HG03469 (cell line): ENCODE results near the gene SLC25A1.
"Not testable (repeated sequence)": the region's sequence is repeated elsewhere in the genome, so short reads cannot be mapped to it uniquely, and the experiment has no call there.

ENCODE experiments used
- ATAC-seq: cut with Tn5 transposase; IDR thresholded peaks from one replicate; pipeline ENCODE4 v1.9.1; 2021; ENCODE audit warnings: mild to moderate bottlenecking, moderate library complexity, moderate number of reproducible peaks; ENCODE audit not compliant: unreplicated experiment

The SLC25A1 gene

GRCh38 chr22:19206287-19206686 is 27.8 kb upstream of the SLC25A1 start:
- no peak for ATAC-seq

GRCh38 chr22:19204640-19205039 is 26.1 kb upstream of the SLC25A1 start:
- ATAC-seq, result no peak

- ATAC-seq, result no peak
These were observed 25.3 kb upstream of the SLC25A1 start for GRCh38 chr22:19203834-19204233.

DNA sequence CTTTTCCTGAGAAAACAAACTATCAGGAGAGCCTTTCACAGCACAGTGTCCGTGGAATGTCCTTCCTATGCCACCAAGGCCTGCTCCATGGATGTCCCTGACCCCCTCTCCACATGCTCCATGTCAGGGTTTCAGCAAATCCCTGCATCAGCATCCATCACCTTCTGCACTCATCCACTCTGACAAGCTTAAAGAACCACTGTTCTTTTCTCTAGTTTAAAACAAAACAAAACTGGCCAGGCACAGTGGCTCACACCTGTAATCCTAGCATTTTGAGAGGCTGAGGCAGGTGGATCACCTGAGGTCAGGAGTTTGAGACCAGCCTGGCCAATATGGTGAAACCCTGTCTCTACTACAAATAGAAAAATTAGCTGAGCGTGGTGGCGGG is 24.3 kb upstream of the SLC25A1 start:
- ATAC-seq, result not testable (repeated sequence)

GRCh38 chr22:19201869-19202798 is 23.6 kb upstream of the SLC25A1 start:
- ATAC-seq, result no peak

- no peak for ATAC-seq
These were observed 22.8 kb upstream of the SLC25A1 start for GRCh38 chr22:19201130-19201868.

GRCh38 chr22:19199479-19199878 is 20.9 kb upstream of the SLC25A1 start:
- ATAC-seq, result no peak

DNA sequence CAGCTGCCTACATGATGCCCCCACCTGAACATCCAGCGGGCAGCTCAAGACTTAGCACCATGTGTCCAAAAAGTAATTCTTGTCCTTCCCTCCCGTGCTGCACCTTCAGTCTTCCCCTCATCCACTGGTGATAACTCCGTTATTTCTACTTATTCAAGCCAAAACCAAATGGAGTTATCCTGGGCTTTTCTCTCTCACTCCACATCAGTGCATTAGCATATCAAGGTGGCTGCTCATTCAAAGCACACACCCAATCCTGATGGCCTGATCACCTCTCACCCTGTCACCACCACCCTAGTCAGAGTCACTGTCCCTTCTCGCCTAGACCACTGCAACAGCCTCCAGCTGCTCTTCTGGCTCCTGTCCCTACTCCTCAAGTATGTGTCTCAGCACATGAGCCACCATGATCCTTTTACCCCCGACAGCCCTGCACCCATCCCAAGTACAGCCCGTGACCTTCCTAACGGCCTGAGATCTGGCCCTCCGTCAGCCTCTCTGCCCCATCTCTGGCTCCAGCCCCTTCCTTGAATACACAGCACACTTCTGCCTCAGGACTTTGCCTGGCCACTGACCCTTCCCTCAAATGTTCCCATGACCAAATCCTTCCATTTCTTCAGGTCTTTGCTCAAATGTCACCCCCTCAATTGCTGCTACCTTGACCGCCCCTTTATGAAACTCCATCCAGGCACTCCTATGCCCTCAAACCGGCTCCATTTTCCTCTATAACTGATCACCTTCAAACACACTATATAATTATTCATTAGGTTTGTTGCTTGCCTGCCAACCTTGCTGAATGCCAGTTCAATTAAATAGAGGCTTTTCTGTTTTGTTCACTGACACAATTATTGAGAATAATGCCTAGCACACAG is 19.7 kb upstream of the SLC25A1 start:
- ATAC-seq, result no peak

DNA sequence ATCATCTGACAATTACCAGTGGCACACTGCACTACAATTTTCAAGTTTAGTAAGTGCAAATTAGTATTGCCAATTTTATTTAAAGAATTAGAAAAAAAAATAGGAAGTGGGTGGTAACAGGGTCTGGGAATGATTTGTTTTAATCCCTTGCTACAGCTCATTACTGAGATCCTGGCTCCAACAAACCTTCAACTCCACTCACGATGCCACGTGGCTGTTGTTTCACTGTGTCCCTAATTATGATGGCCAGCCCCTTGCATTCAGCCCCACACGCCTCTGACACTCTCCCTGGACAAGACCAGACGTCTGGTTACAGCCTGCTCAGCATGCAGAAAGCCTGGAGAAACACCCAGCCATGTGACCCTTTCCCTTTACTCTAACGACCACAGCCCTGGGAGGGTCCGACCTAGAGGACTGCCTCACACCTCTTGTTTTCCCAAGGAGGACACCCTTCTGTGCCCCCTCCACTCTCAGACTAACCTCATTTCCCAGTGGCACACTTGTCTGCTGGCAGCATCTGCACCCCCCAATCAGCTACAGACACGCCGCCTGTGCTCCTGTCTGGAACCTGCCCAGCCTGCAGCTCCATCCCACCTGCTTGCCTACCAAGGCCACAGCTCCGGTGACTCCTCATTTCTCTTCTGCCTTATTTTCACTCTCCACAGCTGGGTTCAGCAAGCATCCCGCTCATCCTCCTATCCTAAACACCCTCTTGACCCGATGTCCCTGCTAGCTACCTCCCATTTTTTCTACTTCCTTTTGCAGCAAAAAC is 18.5 kb upstream of the SLC25A1 start:
- ATAC-seq, result no peak

DNA sequence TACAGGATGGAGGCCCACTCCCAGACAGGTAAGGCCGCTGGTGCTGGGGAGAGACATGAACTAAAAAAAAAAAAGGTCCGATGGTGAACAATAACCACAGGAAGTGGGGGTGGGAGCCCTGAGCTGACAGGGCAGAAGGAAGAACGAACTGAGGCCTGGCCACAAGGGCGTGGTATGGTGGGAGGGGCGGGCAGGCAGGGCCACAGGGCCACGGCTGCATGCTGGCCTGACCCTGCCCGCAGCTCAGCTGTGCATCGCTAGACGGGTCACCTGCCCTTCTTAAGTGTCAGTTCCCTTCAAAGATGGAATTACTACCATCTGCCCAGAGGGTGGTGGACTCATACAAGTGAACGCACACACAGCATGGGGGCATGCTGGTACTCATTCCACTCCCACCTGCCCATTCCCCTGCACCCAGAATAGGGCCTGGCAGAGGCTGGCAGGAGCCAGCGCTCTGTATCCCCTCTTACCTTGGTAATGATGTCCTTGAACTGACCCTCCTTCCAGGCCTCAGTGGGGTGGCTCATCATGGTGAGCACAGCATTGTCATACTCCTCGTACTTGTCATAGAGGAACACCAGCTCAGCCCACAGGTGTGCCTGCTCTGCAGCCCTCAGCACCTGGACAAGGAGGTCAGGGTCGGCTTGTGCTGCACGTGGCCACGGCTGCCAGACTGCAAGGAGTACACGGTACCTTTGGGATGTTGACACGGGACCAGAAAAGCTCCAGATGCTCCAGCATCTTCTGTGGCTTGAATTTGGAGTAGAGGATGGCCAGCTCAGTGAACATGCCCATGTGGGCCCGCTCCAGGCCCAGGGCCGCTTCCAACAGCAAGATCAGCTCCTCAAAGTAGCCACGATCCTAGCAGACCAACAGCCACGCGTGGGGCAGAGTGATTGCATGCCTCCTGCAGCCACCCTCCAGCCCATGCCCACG is 17.5 kb upstream of the SLC25A1 start:
- no peak for ATAC-seq

DNA sequence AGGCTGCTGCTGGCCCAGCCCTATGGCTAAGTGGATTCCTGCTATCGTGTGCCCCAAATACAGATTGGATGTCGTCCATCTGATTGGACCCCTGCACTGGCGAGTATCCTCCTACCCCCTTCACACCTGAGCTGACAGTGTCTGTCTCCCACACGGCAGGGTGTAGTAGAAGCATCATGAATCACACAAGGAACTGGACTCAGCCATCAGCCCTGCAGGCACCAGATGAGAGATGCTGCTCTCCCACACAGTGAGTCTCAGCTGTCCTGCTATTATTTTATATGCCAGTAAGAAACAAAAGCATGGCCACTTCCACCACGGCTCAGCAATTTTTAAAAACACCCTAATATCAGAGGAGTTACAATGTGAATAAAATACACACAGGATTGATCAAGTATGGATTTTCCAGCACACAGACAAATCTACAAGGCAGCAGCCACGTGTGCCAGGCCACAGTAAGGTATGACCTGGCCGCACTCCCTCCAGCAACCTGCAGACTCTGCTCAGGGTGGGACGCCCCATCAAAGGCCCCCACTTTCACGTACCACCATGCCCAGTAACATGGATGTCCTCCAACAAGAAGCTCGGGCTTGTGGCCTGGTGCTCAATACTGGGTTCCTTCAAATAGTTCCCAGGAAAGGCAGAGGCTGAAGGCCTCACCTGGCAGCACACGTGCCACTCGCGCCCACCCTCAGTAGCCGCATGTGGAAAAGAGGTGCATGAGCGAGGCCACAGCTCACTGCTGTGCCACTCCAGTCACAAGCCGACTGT is 16.4 kb upstream of the SLC25A1 start:
- ATAC-seq, result no peak

GRCh38 chr22:19193879-19194278 is 15.3 kb upstream of the SLC25A1 start:
- ATAC-seq, result no peak

DNA sequence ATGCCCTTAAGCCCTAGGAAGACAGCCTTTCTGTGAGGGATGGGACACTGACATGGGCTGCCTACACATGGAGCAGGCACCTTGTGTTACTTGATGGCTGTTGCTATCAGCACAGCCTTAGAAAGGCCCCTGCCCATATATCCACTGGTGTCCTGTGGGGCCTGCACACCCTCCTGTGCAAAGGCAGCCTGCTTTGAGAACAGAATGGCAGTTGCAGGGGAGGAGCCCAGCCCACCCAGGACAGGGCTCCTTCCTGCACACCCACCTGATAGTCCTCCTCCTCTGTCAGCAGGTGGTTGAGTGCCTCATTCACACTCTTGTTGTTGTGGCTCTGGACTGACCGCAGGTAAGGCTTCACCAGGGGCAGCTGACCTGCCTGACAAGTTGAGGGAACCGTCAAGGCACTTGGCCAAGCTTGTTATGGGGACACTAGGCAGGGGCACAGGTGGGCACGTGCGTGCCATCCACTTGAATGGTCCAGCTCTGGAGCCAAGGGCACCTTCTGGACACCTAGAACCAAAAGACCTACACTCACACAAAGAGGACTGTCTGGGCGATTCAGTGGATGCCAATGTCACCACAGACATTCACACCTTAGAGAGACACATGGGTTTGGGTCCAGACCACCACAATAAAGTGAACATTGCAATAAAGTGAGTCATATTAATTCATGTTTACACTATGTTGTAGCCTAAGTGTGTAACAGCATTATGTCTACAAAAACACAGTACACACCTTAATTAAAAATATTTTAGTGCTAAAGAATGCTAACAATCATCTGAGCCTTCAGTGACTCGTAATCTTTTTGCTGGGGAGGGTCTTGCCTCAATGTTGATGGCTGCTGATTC is 9.4 kb upstream of the SLC25A1 start:
- no peak for ATAC-seq

DNA sequence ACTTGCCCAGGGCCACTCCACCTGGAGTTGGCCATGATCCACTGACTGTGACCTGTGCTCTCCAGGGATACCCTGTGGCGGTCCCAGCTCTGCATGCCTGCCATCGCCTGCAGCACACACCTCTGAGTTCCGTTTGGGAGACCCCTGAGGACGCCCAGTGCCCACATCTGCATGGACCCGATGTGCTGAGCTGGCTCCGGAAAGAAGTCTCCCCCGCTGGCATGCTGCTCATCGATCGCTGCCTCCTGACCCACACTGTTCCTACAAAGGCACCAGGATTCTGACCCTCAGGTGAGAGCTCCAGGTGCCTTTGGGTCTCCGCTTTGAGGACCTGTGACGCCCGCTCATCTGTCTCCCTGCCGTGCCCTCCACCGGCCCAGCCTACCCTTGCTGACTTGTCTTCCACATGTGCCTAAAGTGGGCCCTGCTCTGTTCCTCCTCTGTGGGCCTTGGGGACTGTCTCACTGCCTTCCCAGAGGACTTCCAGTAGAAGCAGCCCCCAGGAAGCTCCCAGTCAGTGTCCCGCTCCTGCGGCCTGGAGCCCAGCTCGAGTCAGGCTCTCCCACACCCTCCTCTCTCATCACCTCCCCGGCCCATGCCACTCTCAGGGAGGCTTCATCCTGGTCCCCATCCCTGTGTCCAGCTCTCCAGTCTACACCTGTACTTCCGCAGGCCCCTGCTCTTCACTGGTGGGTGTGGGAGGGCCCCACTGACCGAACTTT is 5.9 kb upstream of the SLC25A1 start:
- ATAC-seq, result no peak

DNA sequence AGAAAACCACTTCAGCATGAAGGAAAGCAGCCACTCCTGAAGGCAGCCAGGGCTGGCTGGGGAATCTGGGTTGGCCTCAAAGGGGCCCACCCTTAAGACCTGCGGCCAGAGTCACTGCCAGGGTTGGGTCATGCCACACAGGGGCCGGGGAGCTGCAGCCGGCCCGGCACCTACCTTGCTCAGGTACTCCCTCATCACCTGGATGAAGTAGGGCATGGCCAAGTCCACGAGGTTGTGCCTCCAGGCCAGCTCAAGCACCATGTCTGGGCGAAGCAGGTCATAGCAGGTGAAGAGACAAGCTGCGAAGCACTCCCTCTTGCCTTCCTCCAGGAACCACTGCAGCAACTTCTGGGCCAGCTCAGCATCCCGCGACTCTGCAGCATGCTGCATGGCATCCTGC is 4.7 kb upstream of the SLC25A1 start:
- no peak for ATAC-seq

- no peak for ATAC-seq
These were observed 4.1 kb upstream of the SLC25A1 start for GRCh38 chr22:19182472-19183157.
